Stimulated activated CD4-positive, alpha-beta T cell treated with anti-CD3 and anti-CD28 coated beads, Interleukin-4, amount 100 ng/mL, for 24 hours (primary cell): ENCODE results near the gene MATR3.
"Not testable (repeated sequence)": the region's sequence is repeated elsewhere in the genome, so short reads cannot be mapped to it uniquely, and the experiment has no call there.

Experiments
- DNase-seq: peaks from one replicate; pipeline ENCODE4 v3.0.0-alpha.2; 2020

MATR3 gene

GRCh38 chr5:139293507-139294373 lies at the start of gene MATR3:
Gene MATR3 (plus strand): TSS chr5:139293740. CDS start chr5:139307416, 13,676 bp downstream.
- DNase-seq = peak; percentile 94

DNA sequence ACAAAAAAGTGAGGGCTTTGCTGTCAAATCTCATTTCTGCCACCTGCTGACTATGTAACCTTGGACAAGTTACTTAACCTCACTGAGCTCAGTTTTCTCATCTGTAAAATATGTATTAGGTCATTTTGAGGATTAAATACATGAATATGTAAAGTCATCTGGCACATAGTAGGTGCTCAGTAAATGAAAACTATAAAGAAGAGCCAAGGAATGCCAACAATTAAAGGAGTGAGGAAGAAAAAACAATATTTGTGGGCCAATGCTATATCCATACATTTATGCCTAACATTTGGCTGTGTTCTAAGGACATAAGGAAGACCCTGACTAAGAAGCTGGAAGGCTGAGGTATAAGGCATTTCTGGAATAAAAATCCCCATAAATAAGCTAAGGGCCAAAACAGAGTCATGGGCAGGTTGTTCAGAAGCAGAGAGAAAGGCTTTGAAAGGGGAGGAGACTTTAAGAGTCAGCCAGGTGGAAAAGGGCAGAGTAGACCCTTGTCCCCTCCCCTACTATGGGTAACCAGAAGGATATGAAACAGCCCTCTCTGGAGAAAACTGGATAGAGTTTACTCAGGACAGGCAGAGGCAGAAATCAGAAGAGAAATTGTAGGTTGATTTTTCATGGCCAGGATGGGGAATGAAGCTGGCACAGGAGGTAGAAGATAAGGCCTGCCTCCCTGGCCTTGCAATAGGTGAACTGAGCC lies 47.8 kb upstream of the MATR3 start:
- no peak for DNase-seq

DNA sequence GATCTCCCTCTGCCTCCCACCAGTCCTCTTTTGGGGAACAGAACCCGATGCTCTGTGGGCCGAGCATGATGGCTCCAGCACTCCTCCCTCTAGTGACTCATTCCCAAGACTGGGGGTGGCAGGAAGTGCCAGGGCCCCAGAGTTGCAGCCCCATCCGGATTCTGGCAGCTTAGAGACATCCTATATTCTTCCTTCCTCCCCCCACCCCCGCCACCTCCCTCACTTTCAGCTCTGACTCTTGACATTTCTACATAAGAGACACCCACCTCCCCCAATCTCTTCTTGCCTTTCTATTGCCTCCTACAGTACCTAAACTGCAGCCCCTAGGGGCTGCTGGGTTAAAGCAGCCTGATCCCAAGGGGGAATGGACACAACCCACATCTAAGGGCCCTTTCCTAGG lies 47.1 kb upstream of the MATR3 start:
- peak; percentile 70 for DNase-seq

- no peak for DNase-seq
Measured at GRCh38 chr5:139248826-139249453, 44.6 kb upstream of the MATR3 start.

GRCh38 chr5:139251281-139251687 lies 42.3 kb upstream of the MATR3 start:
- DNase-seq = peak; percentile 44

DNA sequence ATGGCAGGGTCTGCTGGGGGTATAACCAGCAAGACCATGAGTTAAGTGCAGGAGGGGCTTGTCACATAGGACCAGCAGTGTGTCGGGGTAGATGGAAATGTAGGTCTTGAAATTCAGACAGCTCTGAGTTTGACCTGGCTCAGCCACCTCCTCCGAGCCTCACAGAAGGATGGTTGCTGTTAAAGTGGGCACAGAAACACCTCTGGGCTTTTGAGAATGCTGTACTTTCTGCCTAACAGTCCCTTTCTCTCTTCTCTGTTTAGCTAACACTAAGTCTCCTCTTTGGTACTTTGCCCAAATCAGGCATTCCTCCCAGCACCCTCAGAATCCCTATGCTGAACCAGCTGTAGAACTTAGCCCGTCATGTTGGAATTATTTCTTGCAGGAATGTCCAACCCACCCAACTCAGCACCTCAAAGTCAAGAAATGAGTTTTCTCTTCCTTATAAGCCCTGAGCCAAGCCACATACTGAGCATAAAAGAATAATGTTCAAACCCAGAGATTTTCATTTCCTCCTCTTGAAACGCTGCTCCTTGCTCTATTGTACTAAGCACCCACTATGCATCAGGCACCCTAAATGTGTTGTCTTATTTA lies 41.7 kb upstream of the MATR3 start:
- DNase-seq = no peak

DNA sequence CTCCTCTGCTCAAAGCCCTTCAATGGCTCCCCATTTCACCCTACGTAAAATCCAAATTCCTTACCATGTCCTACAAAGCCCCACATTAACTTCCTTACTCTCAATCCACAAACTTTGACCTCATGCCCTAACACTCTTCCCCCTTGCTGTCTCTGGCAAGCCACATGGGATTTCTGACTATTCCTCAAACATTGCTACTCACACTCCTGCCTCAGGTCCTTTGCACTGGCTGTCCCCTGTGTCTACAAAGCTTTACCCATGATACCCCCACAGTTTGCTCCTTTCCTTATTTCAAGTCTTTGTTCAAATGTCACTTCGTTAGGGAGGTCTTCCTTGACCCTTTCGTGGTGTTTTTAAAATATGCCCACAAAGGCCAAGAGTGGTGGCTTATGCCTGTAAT lies 40.4 kb upstream of the MATR3 start:
- DNase-seq = no peak

DNA sequence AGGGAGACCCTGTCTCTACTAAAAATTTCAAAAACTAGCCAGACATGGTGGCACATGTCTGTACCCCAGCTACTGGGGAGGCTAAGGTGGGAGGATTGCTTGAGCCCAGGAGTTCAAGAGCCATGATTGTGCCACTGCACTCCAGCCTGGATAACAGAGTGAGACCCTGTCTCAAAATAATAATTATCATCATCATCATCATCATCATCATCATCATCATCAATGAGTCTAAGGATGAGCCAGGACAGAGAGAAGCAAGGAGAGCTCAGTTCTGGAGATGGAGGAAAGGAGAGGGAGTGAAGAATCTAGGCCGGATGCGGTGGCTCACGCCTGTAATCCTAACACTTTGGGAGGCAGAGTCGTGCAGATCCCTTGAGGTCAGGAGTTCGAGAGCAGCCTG lies 36.7 kb upstream of the MATR3 start:
- DNase-seq = no peak

DNA sequence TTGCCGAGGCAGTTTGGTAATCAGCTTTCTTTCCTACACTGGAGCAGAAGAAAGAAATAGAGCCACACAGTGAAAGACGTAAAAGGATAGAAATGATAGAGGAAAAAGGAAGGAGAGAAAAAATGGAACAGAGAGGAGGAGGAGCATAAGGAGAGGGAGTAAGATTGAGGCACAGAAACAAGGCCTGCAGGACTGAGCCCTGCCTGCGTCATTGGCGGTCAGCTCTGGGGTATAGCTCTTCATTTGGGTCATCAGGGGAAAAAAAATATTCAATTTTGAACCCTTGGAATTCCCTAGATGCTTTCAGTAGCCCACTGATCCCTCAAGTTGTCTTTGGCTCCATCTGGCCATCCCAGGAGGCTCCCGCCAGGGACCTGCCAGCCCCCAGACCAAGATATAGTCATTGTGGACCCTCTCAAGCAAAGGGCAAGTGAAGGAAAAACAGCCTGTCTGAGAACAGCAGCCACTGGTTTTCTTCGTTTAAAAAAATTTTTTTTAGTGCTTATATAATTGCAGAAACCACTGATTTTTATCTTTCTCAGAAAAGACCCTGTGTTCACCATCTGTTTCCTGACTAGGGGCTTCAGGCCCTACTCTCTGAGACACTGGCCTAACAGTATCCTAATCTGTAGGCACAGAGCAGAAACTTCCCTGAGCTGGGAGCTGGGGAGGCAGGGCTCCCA lies 31.3 kb upstream of the MATR3 start:
- no peak for DNase-seq

DNA sequence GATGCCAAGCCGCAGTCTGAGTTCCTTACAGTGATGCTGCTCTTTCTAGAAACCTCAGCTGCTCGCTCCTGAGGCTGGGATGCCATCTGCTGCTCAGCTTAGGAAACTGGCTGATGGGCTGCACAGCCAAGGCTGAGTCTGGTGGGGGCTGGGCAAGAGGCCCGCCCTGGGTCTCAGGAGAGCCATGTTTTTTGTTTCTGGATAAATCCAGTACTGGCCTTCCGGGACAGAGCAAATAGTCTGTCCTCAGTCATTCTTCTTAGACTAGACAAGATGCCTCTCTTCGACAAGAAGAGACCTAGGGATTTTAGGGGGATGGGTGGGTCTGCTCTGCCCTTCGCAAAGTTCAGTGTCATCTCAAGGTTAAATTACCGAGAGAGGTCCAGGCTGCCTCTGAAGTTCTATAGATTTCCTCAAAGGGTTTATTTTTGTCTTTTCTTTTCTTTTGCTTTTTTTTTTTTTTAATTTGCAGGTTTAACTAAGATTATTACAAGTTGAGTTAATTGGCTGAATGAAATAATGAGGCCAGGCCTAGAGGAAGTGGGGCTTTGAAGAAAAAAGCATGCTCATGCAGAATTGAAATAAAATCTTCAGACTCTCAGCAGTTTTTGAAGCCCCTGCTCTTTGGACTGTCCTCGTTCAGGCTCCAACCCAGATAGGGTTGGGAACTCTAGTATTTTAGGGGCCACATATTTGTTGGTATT lies 30.6 kb upstream of the MATR3 start:
- DNase-seq = peak; percentile 77

- no peak for DNase-seq
Measured at GRCh38 chr5:139263536-139263935, 30.0 kb upstream of the MATR3 start.

- DNase-seq = no peak
Measured at GRCh38 chr5:139263946-139264345, 29.6 kb upstream of the MATR3 start.

GRCh38 chr5:139265001-139265400 lies 28.5 kb upstream of the MATR3 start:
- DNase-seq = no peak

GRCh38 chr5:139266236-139266635 lies 27.3 kb upstream of the MATR3 start:
- DNase-seq = no peak

- no peak for DNase-seq
Measured at GRCh38 chr5:139267481-139267880, 26.1 kb upstream of the MATR3 start.

DNA sequence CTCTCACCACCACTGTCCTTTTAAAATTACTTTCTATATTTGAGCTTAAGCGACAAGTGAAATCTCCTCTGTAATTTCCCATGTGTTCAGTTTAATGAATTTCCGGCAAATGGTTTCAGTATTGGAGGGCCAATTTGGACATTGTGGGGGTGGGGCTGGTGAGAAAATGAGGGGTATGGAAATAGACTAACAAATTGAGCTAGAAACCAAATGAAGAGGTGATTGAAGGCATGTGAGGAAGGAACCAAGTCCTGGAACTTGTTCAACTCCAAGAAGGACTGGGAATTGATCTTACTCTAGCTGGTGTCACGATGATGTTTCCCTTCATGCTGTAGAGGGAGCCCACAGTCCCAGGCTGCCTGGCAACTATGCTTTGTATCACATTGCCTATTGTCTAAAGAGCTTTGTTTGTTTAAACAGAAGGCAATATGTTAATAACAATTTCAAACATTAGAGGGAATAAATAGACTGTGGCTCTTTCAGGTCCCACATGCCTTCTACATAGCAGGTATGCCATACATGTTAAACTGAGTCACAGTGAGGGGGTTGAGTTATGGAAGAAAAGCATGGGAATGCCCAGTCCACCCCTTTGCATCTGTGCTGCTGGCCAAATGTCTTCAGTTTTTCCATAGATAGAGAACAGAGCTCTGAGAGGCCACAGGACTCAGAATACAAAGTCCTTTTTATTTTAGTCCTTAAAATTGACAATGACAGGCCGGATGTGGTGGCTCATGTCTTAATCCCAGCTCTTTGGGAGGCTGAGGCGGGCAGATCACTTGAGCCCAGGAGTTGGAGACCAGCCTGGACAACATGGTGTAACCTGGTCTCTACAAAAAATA lies 25.0 kb upstream of the MATR3 start:
- no peak for DNase-seq

- not testable (repeated sequence) for DNase-seq
Measured at GRCh38 chr5:139270718-139271117, 22.8 kb upstream of the MATR3 start.

GRCh38 chr5:139271201-139272027 lies 22.1 kb upstream of the MATR3 start:
- no peak for DNase-seq

DNA sequence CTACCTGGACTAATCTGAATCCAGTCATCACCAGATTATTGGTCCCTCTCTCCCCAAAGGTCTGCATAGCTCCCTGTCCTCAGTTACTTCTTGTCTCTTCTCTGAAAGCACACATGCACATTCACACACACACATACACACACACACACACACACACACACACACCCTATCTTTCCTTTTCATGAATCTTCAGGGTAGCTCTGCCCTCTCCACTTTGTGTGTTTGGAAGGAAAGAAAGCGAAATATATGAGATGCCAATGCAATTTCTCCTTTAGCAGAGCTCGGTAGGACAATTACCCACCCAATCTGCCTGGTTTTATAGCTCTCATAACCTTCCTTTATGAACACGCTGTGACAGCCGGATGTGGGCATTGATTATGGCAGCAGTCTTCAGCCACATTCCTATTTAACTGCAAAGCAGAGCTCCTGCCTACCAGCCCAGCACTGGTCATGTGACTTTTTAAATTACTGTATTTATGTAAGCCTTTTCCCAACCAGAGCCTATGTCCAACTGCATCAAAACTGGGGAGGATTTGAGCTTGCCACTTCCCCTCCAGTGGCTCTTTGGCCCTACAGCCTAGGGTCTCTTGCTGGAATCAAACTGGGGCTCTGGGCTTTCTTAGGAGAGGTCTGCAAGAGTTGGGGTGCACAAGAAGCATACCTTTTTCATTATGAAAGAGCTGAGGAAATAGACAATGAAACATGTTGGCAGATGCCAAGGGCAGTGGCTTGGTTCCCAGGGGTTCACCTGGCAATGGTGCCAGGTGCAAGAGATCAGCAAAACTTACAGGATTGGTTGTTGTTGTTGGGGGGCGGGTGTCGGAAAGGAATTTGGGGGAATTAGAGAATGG lies 20.8 kb upstream of the MATR3 start:
- no peak for DNase-seq

DNA sequence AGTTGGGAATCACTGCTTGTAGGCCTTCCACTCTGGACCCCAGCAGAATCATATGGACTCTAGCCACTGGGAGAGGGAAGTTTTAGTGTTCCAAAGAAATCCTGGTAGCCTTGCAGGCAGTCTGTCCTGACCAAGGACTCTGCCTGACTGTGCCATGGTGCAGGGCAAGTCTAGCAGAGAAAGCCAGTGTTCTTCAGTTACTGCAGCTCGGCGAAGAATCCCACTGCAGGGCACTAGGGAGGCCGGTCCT lies 20.3 kb upstream of the MATR3 start:
- no peak for DNase-seq
